OCI-LY3 (cell line): ENCODE data around the gene USH2A.

Source experiments
- EZH2phosphoT487 ChIP-seq: fragments of 200-600 bp; shearing (Covaris generic); IDR thresholded peaks from 2 replicates; pipeline ENCODE4 v1.6.1; 2018; ENCODE audit warnings: antibody characterized with exemption, mixed run types, low read depth
- TF ChIP-seq, protein P1 (sequence below): fragments of 200-600, 300-600 bp; sonication (generic); IDR thresholded peaks from 2 replicates; pipeline ENCODE4 v1.5.1; 2014; ENCODE audit warnings: antibody characterized with exemption, low read length, low read depth

GRCh38 chr1:215739025-215739424 is 684.2 kb downstream of the USH2A start:
- TF ChIP-seq, protein P1, sequence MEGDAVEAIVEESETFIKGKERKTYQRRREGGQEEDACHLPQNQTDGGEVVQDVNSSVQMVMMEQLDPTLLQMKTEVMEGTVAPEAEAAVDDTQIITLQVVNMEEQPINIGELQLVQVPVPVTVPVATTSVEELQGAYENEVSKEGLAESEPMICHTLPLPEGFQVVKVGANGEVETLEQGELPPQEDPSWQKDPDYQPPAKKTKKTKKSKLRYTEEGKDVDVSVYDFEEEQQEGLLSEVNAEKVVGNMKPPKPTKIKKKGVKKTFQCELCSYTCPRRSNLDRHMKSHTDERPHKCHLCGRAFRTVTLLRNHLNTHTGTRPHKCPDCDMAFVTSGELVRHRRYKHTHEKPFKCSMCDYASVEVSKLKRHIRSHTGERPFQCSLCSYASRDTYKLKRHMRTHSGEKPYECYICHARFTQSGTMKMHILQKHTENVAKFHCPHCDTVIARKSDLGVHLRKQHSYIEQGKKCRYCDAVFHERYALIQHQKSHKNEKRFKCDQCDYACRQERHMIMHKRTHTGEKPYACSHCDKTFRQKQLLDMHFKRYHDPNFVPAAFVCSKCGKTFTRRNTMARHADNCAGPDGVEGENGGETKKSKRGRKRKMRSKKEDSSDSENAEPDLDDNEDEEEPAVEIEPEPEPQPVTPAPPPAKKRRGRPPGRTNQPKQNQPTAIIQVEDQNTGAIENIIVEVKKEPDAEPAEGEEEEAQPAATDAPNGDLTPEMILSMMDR: no peak
- TF ChIP-seq EZH2phosphoT487: no peak
